HAP-1 (cell line): ENCODE data around the gene PIP5K1A.
A peak's percentile ranks its signal among the peaks of the same experiment; 100 is the strongest.

Experiments
- DNase-seq, 2 experiments: peaks; one replicate each; pipeline ENCODE4 v3.0.0-alpha.2; 2016 to 2020; ENCODE audit warnings: low spot score in 2 of 2
- H3K27me3 ChIP-seq: fragments of 250-450 bp; sonication (Bioruptor Pico); 2 replicates; pipeline ENCODE4 v1.5.1; 2020; ENCODE audit warnings: low read depth, mild to moderate bottlenecking, moderate library complexity
- H3K36me3 ChIP-seq: fragments of 250-450 bp; sonication (Bioruptor Pico); replicated peaks from 2 replicates; pipeline ENCODE4 v1.5.1; 2020; ENCODE audit warnings: mild to moderate bottlenecking
- H3K4me1 ChIP-seq: fragments of 250-450 bp; sonication (Bioruptor Pico); 2 replicates; pipeline ENCODE4 v1.5.1; 2020; ENCODE audit warnings: mild to moderate bottlenecking
- H3K4me3 ChIP-seq: fragments of 250-450 bp; sonication (Bioruptor Pico); 2 replicates; pipeline ENCODE4 v1.5.1; 2020; ENCODE audit warnings: mild to moderate bottlenecking, moderate library complexity
- H3K9me3 ChIP-seq: fragments of 250-450 bp; sonication (Bioruptor Pico); 2 replicates; pipeline ENCODE4 v1.5.1; 2020; ENCODE audit warnings: mild to moderate bottlenecking, moderate library complexity
- in situ Hi-C: fragments of 300-500 bp; cut with MboI; formaldehyde crosslinking; loops from 3 replicates; pipeline ENCODE4 v1.14.3; 2020; ENCODE audit warnings: low sequenced_read_pairs, inconsistent platforms, mixed read lengths

Gene PIP5K1A

DNA sequence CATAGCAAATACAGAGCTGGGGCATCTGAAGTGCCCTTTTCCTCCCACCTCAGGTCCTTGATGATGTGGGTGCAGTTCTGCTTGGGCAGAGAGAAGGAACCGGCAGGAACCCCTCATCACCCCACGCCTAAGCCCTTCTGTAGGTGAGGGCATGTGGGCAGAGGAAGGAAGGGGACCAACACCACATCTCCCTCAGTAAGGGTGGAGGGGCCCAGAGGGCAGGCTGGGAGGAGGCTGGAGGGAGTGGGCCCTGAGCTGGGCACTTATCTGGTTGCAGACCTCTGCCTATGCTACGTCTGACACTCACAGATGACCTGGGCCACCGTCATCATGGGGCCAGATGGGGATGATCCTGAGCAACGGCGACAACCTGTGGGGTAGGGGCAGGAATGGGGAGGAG, 94.7 kb downstream of the PIP5K1A start:
- H3K9me3 ChIP-seq, result no peaks in the 10 kb centered on the region
- in situ Hi-C loops, result no loop called here
- no peaks in the 10 kb centered on the region for H3K27me3 ChIP-seq
- H3K4me1 ChIP-seq, result peaks cover 10% of the 10 kb centered on the region
- DNase-seq, result no peak
- H3K4me3 ChIP-seq, result no peak overlapping the region
- peaks cover 80% of the 10 kb centered on the region for H3K36me3 ChIP-seq

DNA sequence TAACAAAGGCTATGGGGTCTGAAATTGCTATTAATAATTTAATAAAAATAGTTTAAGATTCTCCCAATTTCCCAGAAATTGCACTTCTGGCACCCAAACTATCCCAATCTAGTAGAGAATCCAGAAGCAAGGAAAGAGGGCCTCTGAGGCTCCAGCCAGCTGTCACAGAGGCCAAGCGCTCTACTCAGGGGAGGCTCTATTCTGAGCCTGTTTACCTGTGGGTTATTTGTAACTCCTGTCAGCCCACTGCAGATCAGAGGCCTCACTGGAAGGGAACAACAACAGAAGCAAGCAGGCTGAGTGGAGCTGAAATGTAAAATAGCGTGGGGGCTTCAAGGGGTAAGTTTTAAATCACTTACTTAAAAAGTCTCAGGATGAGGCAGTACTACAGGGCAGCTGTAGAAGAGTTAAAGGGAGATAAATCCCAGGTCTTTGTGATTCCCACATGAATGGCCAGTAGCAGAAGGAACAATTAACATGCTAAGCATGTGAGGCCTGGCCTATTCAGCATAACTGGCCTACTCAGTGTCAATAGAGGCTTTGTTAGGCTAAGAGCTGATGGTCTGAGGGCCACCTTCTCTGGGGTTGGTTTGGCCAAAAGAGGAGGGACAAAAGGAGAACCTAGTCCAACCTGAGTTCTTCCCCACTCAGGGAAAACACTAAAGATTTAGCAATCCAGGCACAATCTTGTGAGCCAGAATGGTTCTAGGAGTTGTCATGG, 96.5 kb downstream of the PIP5K1A start:
- in situ Hi-C loops, result no loop called here
- peaks cover 10% of the 10 kb centered on the region for H3K4me1 ChIP-seq
- no peak overlapping the region for H3K4me3 ChIP-seq
- peaks cover 80% of the 10 kb centered on the region for H3K36me3 ChIP-seq
- no peaks in the 10 kb centered on the region for H3K9me3 ChIP-seq
- DNase-seq, result peak; percentile 57 to 64
- no peaks in the 10 kb centered on the region for H3K27me3 ChIP-seq
